ENCODE results near the gene KIF26B. TPM values are rescaled to one million over a fixed set of nuclear protein-coding genes. Genes with fewer than 3 reads are reported as not detected.

KIF26B gene
- total RNA-seq, 1 experiment from 2014 or later = 0.04 TPM

- Histone ChIP-seq H3K27ac (ENCODE audit: low read length) (no peak overlapping the region), H3K4me1 (ENCODE audit: insufficient read depth, low read length) (no peaks in the 10 kb centered on the region), H3K27me3 (ENCODE audit: low read length) (peaks cover 68% of the 10 kb centered on the region), H4K20me1 (ENCODE audit: low read length) (no peaks in the 10 kb centered on the region), H3K9ac (ENCODE audit: low read length) (no peak overlapping the region), H3K36me3 (ENCODE audit: low read depth, low read length) (no peaks in the 10 kb centered on the region), H3K4me2 (ENCODE audit: low read length) (no peak overlapping the region), H3K9me3 (ENCODE audit: low read length) (no peaks in the 10 kb centered on the region), H3K79me2 (ENCODE audit: low read length) (no peaks in the 10 kb centered on the region), H3K9me2 (replicated peaks; ENCODE audit: low read length) (no peaks in the 10 kb centered on the region), H3K4me3 (ENCODE audit: low read length) (no peak overlapping the region), H2AFZ (ENCODE audit: low read length) (no peak overlapping the region), H3F3A (ENCODE audit: low read length, unreplicated experiment) (no peaks in the 10 kb centered on the region)
- ChIA-PET POLR2A (ENCODE audit: unreplicated experiment) (no interaction called here), CTCF (interaction anchor here (0.6 kb wide), 1 partner anchor 1082 kb away, joined by 8 read pairs; no protein-coding TSS in a partner anchor)
- BruUV-seq (replicated peaks) = no TSS peak
- DNase-seq (no peak), ATAC-seq (no peak)
- intact Hi-C loops (cut with micrococcal nuclease) = no loop called here
- TF ChIP-seq EZH2phosphoT487 (IDR thresholded peaks at IDR 0.05; ENCODE audit: borderline replicate concordance, low read length) (no peak), EZH2 (IDR thresholded peaks at IDR 0.05; ENCODE audit: low read length, unreplicated experiment) (no peak)
- TF ChIP-seq, protein P1, sequence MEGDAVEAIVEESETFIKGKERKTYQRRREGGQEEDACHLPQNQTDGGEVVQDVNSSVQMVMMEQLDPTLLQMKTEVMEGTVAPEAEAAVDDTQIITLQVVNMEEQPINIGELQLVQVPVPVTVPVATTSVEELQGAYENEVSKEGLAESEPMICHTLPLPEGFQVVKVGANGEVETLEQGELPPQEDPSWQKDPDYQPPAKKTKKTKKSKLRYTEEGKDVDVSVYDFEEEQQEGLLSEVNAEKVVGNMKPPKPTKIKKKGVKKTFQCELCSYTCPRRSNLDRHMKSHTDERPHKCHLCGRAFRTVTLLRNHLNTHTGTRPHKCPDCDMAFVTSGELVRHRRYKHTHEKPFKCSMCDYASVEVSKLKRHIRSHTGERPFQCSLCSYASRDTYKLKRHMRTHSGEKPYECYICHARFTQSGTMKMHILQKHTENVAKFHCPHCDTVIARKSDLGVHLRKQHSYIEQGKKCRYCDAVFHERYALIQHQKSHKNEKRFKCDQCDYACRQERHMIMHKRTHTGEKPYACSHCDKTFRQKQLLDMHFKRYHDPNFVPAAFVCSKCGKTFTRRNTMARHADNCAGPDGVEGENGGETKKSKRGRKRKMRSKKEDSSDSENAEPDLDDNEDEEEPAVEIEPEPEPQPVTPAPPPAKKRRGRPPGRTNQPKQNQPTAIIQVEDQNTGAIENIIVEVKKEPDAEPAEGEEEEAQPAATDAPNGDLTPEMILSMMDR (conservative IDR thresholded peaks at IDR 0.05; ENCODE audit: low read depth, low read length) = no peak
Measured at GRCh38 chr1:245216366-245217115, 61.8 kb downstream of the KIF26B start.

- ATAC-seq (no peak), DNase-seq (no peak)
- H3K27me3 ChIP-seq (ENCODE audit: low read length) = peaks cover 81% of the 10 kb centered on the region
- ChIA-PET CTCF (no interaction called here), POLR2A (ENCODE audit: unreplicated experiment) (no interaction called here)
- H3K79me2 ChIP-seq (ENCODE audit: low read length) = no peaks in the 10 kb centered on the region
- no peak overlapping the region for H2AFZ ChIP-seq (ENCODE audit: low read length)
- no peak overlapping the region for H3K4me3 ChIP-seq (ENCODE audit: low read length)
- H3K36me3 ChIP-seq (ENCODE audit: low read depth, low read length) = no peaks in the 10 kb centered on the region
- no peaks in the 10 kb centered on the region for H3K9me3 ChIP-seq (ENCODE audit: low read length)
- H4K20me1 ChIP-seq (ENCODE audit: low read length) = no peaks in the 10 kb centered on the region
- no peak overlapping the region for H3K4me2 ChIP-seq (ENCODE audit: low read length)
- H3K4me1 ChIP-seq (ENCODE audit: insufficient read depth, low read length) = no peaks in the 10 kb centered on the region
- TF ChIP-seq EZH2phosphoT487 (IDR thresholded peaks at IDR 0.05; ENCODE audit: borderline replicate concordance, low read length) = no peak
- TF ChIP-seq, protein P1 (conservative IDR thresholded peaks at IDR 0.05; ENCODE audit: low read depth, low read length) = no peak
- no peak for TF ChIP-seq EZH2 (IDR thresholded peaks at IDR 0.05; ENCODE audit: low read length, unreplicated experiment)
- H3K9ac ChIP-seq (ENCODE audit: low read length) = no peak overlapping the region
- H3F3A ChIP-seq (ENCODE audit: low read length, unreplicated experiment) = no peaks in the 10 kb centered on the region
- H3K27ac ChIP-seq (ENCODE audit: low read length) = no peak overlapping the region
- no peaks in the 10 kb centered on the region for H3K9me2 ChIP-seq (replicated peaks; ENCODE audit: low read length)
- BruUV-seq (replicated peaks) = no TSS peak
- intact Hi-C loops (cut with micrococcal nuclease) = no loop called here
Measured at GRCh38 chr1:245217853-245218608, 63.2 kb downstream of the KIF26B start.
